ENCODE measurements around the gene AMPD3. TPM values are rescaled to one million over a fixed set of nuclear protein-coding genes. Genes with fewer than 3 reads are reported as not detected.

AMPD3 gene
- total RNA-seq, 2 donors from 2014 or later, result 7.9 to 9.7 TPM

DNA sequence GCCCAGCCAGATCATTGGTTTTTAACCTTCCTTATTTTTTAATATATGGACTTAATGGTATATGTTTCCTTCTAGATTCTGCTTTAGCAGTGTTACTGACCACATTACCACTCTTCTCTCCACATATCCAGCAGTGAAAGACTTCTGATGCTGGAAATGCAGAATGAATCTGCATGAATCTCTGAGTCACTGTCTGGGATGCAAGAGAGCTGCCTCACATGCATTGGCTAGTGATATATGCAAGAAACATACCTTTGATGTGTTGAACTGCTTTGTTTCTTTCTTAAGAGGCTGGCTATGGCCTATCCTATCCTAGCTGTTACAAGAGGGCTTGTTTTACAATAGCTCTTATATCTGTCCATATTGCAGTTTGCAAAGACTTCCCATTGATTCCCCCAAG, 16.6 kb upstream of the AMPD3 start:
- Histone ChIP-seq H3K27me3 (no peaks in the 10 kb centered on the region), H3K27ac (no peak overlapping the region), H3K36me3 (no peaks in the 10 kb centered on the region), H3K4me1 (no peaks in the 10 kb centered on the region), H3K9me3 (no peaks in the 10 kb centered on the region), H3K4me3 (no peak overlapping the region), H3K9ac (ENCODE audit: low read depth in 2 of 2, low read length in 2 of 2) (no peak overlapping the region)
- TF ChIP-seq, protein P1, sequence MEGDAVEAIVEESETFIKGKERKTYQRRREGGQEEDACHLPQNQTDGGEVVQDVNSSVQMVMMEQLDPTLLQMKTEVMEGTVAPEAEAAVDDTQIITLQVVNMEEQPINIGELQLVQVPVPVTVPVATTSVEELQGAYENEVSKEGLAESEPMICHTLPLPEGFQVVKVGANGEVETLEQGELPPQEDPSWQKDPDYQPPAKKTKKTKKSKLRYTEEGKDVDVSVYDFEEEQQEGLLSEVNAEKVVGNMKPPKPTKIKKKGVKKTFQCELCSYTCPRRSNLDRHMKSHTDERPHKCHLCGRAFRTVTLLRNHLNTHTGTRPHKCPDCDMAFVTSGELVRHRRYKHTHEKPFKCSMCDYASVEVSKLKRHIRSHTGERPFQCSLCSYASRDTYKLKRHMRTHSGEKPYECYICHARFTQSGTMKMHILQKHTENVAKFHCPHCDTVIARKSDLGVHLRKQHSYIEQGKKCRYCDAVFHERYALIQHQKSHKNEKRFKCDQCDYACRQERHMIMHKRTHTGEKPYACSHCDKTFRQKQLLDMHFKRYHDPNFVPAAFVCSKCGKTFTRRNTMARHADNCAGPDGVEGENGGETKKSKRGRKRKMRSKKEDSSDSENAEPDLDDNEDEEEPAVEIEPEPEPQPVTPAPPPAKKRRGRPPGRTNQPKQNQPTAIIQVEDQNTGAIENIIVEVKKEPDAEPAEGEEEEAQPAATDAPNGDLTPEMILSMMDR (IDR thresholded peaks at IDR 0.05), result no peak
- DNase-seq, result no peak
- intact Hi-C loops (cut with DNase I), result no loop called here

DNA sequence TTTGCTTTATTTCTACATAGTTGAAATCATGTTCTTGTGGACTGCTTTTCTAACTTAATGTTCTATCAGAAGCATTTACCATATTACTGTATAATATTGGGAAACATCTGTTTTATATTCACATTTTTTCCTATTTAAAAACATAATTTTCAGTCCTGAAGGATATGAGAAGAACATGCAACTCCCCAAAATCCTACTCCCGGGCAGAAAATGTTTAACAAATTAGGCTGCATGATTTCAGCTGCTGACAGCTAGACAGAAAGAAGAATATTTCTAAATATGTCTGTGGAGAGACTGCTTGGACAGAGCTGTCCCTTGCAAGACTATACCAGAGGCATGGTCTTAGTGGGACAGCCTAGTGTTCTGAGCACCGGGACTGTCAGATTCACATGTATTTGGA, 15.7 kb upstream of the AMPD3 start:
- TF ChIP-seq, protein P1 (IDR thresholded peaks at IDR 0.05), result no peak
- intact Hi-C loops (cut with DNase I), result no loop called here
- H3K9ac ChIP-seq (ENCODE audit: low read depth in 2 of 2, low read length in 2 of 2), result no peak overlapping the region
- DNase-seq, result no peak
- H3K27me3 ChIP-seq, result no peaks in the 10 kb centered on the region
- no peak overlapping the region for H3K27ac ChIP-seq
- no peaks in the 10 kb centered on the region for H3K4me1 ChIP-seq
- no peaks in the 10 kb centered on the region for H3K9me3 ChIP-seq
- H3K36me3 ChIP-seq, result no peaks in the 10 kb centered on the region
- H3K4me3 ChIP-seq, result no peak overlapping the region

DNA sequence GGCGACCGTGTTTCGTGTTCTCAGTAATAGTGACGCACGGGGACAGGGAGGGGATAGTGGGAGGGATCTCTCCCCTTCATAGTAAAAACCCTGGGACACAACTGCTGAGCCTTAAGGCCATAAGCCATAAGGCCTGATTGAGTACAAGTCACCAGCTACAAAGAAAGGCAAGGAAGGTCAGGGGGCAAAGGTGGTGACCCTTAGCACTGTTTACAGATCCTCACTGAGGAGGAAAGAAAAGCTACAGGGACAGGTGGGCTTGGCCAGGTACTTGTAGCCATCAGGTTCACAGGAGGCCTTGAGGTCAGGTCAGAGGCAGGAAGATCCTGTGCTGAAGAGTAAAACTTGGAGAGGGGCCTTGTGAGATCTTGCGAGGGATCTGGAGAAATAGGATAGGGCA, 15.1 kb upstream of the AMPD3 start:
- Histone ChIP-seq H3K9ac (ENCODE audit: low read depth in 2 of 2, low read length in 2 of 2) (no peak overlapping the region), H3K27me3 (no peaks in the 10 kb centered on the region), H3K27ac (no peak overlapping the region), H3K4me1 (no peaks in the 10 kb centered on the region), H3K36me3 (no peaks in the 10 kb centered on the region), H3K4me3 (no peak overlapping the region), H3K9me3 (no peaks in the 10 kb centered on the region)
- intact Hi-C loops (cut with DNase I), result no loop called here
- TF ChIP-seq, protein P1 (IDR thresholded peaks at IDR 0.05), result no peak
- DNase-seq, result no peak

DNA sequence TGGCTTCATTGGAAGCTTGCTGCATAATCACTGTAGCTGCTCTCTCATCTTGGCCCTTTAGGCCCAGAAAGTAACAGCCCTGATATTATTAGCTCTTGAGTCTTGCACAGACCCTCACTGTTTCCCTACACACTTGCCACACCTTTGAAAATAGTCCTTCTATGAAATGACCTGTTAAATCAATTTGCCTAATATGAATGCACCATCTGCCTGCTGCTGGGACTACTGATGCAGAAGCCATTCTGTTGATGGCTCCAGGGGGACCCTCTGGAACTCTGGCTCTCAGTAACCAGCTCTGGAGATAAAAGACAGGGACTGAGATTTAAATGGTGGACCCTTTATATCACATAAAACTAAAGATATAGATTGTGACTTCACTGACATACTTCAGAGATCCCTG, 14.7 kb upstream of the AMPD3 start:
- DNase-seq, result no peak
- Histone ChIP-seq H3K4me3 (no peak overlapping the region), H3K4me1 (no peaks in the 10 kb centered on the region), H3K27me3 (no peaks in the 10 kb centered on the region), H3K9me3 (no peaks in the 10 kb centered on the region), H3K27ac (no peak overlapping the region), H3K9ac (ENCODE audit: low read depth in 2 of 2, low read length in 2 of 2) (no peak overlapping the region), H3K36me3 (no peaks in the 10 kb centered on the region)
- intact Hi-C loops (cut with DNase I), result no loop called here
- TF ChIP-seq, protein P1 (IDR thresholded peaks at IDR 0.05), result no peak

DNA sequence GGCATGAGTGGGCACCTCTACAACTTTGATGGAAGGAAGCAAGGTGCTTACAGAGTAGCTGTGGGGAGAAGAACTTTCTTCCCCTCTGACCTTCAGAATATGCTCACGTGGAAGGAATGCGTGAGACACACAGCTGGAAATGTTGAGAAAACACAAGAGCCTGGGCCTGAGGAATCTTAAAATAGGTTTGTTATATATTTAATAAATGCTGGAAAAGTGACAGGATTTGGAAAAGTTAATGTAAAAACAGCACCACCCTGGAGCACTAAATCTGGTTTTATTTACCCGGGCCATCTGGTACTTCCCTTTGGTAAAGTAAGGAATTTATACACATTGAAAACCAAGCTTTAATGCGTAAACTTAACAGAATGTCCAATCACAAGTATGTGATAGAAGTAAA, 14.0 kb upstream of the AMPD3 start:
- TF ChIP-seq, protein P1 (IDR thresholded peaks at IDR 0.05), result no peak
- no peaks in the 10 kb centered on the region for H3K9me3 ChIP-seq
- no peak overlapping the region for H3K4me3 ChIP-seq
- H3K9ac ChIP-seq (ENCODE audit: low read depth in 2 of 2, low read length in 2 of 2), result no peak overlapping the region
- no peaks in the 10 kb centered on the region for H3K36me3 ChIP-seq
- no peaks in the 10 kb centered on the region for H3K27me3 ChIP-seq
- DNase-seq, result no peak
- no peak overlapping the region for H3K27ac ChIP-seq
- intact Hi-C loops (cut with DNase I), result no loop called here
- H3K4me1 ChIP-seq, result no peaks in the 10 kb centered on the region
